ENCODE measurements around the gene ZBTB7C.

- TF ChIP-seq CTCF (conservative IDR thresholded peaks at IDR 0.05; ENCODE audit: low read length) (no peak), EZH2phosphoT487 (IDR thresholded peaks at IDR 0.05; ENCODE audit: borderline replicate concordance) (no peak)
These were observed 347.2 kb downstream of the ZBTB7C start for GRCh38 chr18:48061781-48062570.

Data from Loucy (cell line).